Measurements from ENCODE around the gene RCVRN. TPM values are rescaled to one million over a fixed set of nuclear protein-coding genes. Genes with fewer than 3 reads are reported as not detected.

The RCVRN gene
- total RNA-seq, 1 experiment from 2014 or later, result 0.95 TPM

GRCh38 chr17:9899280-9900043 lies 5.6 kb downstream of the RCVRN start:
- no peaks in the 10 kb centered on the region for H3K9me3 ChIP-seq (replicated peaks)
- peaks cover 35% of the 10 kb centered on the region for H3K4me1 ChIP-seq (replicated peaks)
- peak overlapping the region; percentile 93 for H3K27ac ChIP-seq
- DNase-seq (ENCODE audit: low read depth in 1 of 2, low spot score in 2 of 2), result no peak
- no peaks in the 10 kb centered on the region for H3K27me3 ChIP-seq (replicated peaks)
- no peaks in the 10 kb centered on the region for H3K36me3 ChIP-seq
- no peak overlapping the region for H3K4me3 ChIP-seq

GRCh38 chr17:9898812-9899211 lies 6.3 kb downstream of the RCVRN start:
- Histone ChIP-seq H3K9me3 (replicated peaks) (no peaks in the 10 kb centered on the region), H3K36me3 (no peaks in the 10 kb centered on the region), H3K27ac (no peak overlapping the region), H3K4me1 (replicated peaks) (peaks cover 41% of the 10 kb centered on the region), H3K27me3 (replicated peaks) (no peaks in the 10 kb centered on the region), H3K4me3 (no peak overlapping the region)
- no peak for DNase-seq (ENCODE audit: low read depth in 1 of 2, low spot score in 2 of 2)

GRCh38 chr17:9897372-9897968 lies 7.6 kb downstream of the RCVRN start:
- Histone ChIP-seq H3K4me1 (replicated peaks) (peaks cover 51% of the 10 kb centered on the region), H3K4me3 (no peak overlapping the region), H3K27ac (no peak overlapping the region), H3K36me3 (no peaks in the 10 kb centered on the region), H3K27me3 (replicated peaks) (no peaks in the 10 kb centered on the region), H3K9me3 (replicated peaks) (no peaks in the 10 kb centered on the region)
- DNase-seq (ENCODE audit: low read depth in 1 of 2, low spot score in 2 of 2), result no peak

- H3K27ac ChIP-seq, result no peak overlapping the region
Observed at GRCh38 chr17:9895923-9896322, 9.1 kb downstream of the RCVRN start.

GRCh38 chr17:9894231-9894630 lies 10.8 kb downstream of the RCVRN start:
- no peaks in the 10 kb centered on the region for H3K36me3 ChIP-seq
- H3K9me3 ChIP-seq (replicated peaks), result no peaks in the 10 kb centered on the region
- peak overlapping the region; percentile 44 for H3K27ac ChIP-seq

More at GRCh38 chr17:9895923-9896322, 9.1 kb downstream of the RCVRN start:
- H3K27me3 ChIP-seq (replicated peaks), result no peaks in the 10 kb centered on the region
- no peak overlapping the region for H3K4me3 ChIP-seq
- no peaks in the 10 kb centered on the region for H3K36me3 ChIP-seq
- peaks cover 35% of the 10 kb centered on the region for H3K4me1 ChIP-seq (replicated peaks)
- H3K9me3 ChIP-seq (replicated peaks), result no peaks in the 10 kb centered on the region
- no peak for DNase-seq (ENCODE audit: low read depth in 1 of 2, low spot score in 2 of 2)

GRCh38 chr17:9893411-9894012 lies 11.6 kb downstream of the RCVRN start:
- Histone ChIP-seq H3K9me3 (replicated peaks) (no peaks in the 10 kb centered on the region), H3K27me3 (replicated peaks) (no peaks in the 10 kb centered on the region), H3K36me3 (no peaks in the 10 kb centered on the region), H3K4me3 (no peak overlapping the region), H3K4me1 (replicated peaks) (peaks cover 19% of the 10 kb centered on the region), H3K27ac (peak overlapping the region; percentile 44)
- peak in 1 of 2 experiments; percentile 64 for DNase-seq (ENCODE audit: low read depth in 1 of 2, low spot score in 2 of 2)

More at GRCh38 chr17:9894231-9894630, 10.8 kb downstream of the RCVRN start:
- peaks cover 19% of the 10 kb centered on the region for H3K4me1 ChIP-seq (replicated peaks)
- no peak for DNase-seq (ENCODE audit: low read depth in 1 of 2, low spot score in 2 of 2)
- H3K4me3 ChIP-seq, result no peak overlapping the region
- H3K27me3 ChIP-seq (replicated peaks), result no peaks in the 10 kb centered on the region

- H3K27ac ChIP-seq, result no peak overlapping the region
- H3K4me1 ChIP-seq (replicated peaks), result peaks cover 19% of the 10 kb centered on the region
- H3K9me3 ChIP-seq (replicated peaks), result no peaks in the 10 kb centered on the region
- H3K36me3 ChIP-seq, result no peaks in the 10 kb centered on the region
- no peaks in the 10 kb centered on the region for H3K27me3 ChIP-seq (replicated peaks)
- peak in 1 of 2 experiments; percentile 22 for DNase-seq (ENCODE audit: low read depth in 1 of 2, low spot score in 2 of 2)
- no peak overlapping the region for H3K4me3 ChIP-seq
Observed at GRCh38 chr17:9890124-9890523, 14.9 kb downstream of the RCVRN start.

- DNase-seq (ENCODE audit: low read depth in 1 of 2, low spot score in 2 of 2), result no peak
- Histone ChIP-seq H3K27me3 (replicated peaks) (no peaks in the 10 kb centered on the region), H3K36me3 (no peaks in the 10 kb centered on the region), H3K4me1 (replicated peaks) (no peaks in the 10 kb centered on the region; the same call in 1 of the 2 replicates), H3K27ac (no peak overlapping the region), H3K9me3 (replicated peaks) (0 out of 2 replicates have a peak, but pooled peaks cover 2% of the 10 kb centered on the region), H3K4me3 (no peak overlapping the region)
Observed at GRCh38 chr17:9887508-9887907, 17.6 kb downstream of the RCVRN start.

GRCh38 chr17:9886141-9886930 lies 18.7 kb downstream of the RCVRN start:
- DNase-seq (ENCODE audit: low read depth in 1 of 2, low spot score in 2 of 2), result no peak
- no peaks in the 10 kb centered on the region for H3K36me3 ChIP-seq
- no peaks in the 10 kb centered on the region; the same call in 1 of the 2 replicates for H3K4me1 ChIP-seq (replicated peaks)
- H3K4me3 ChIP-seq, result no peak overlapping the region
- 0 out of 2 replicates have a peak, but pooled peaks cover 6% of the 10 kb centered on the region for H3K9me3 ChIP-seq (replicated peaks)
- no peak overlapping the region for H3K27ac ChIP-seq
- H3K27me3 ChIP-seq (replicated peaks), result no peaks in the 10 kb centered on the region

GRCh38 chr17:9883451-9883850 lies 21.6 kb downstream of the RCVRN start:
- Histone ChIP-seq H3K4me1 (replicated peaks) (peaks cover 24% of the 10 kb centered on the region), H3K9me3 (replicated peaks) (peaks cover 6% of the 10 kb centered on the region; the same call in 1 of the 2 replicates), H3K27me3 (replicated peaks) (no peaks in the 10 kb centered on the region), H3K27ac (no peak overlapping the region), H3K36me3 (no peaks in the 10 kb centered on the region), H3K4me3 (no peak overlapping the region)
- DNase-seq (ENCODE audit: low read depth in 1 of 2, low spot score in 2 of 2), result no peak

- peak; percentile 58 to 59 for DNase-seq (ENCODE audit: low read depth in 1 of 2, low spot score in 2 of 2)
- Histone ChIP-seq H3K27me3 (replicated peaks) (no peaks in the 10 kb centered on the region), H3K4me1 (replicated peaks) (peaks cover 31% of the 10 kb centered on the region), H3K9me3 (replicated peaks) (peaks cover 6% of the 10 kb centered on the region; the same call in 1 of the 2 replicates), H3K36me3 (no peaks in the 10 kb centered on the region), H3K4me3 (no peak overlapping the region), H3K27ac (peak overlapping the region; percentile 31)
Observed at GRCh38 chr17:9880582-9880999, 24.5 kb downstream of the RCVRN start.

GRCh38 chr17:9878786-9879525 lies 26.1 kb downstream of the RCVRN start:
- no peaks in the 10 kb centered on the region for H3K36me3 ChIP-seq
- DNase-seq (ENCODE audit: low read depth in 1 of 2, low spot score in 2 of 2), result peak in 1 of 2 experiments; percentile 54
- H3K27ac ChIP-seq, result peak overlapping the region; percentile 31
- H3K4me3 ChIP-seq, result no peak overlapping the region
- peaks cover 3% of the 10 kb centered on the region; the same call in 1 of the 2 replicates for H3K9me3 ChIP-seq (replicated peaks)
- H3K4me1 ChIP-seq (replicated peaks), result peaks cover 39% of the 10 kb centered on the region
- H3K27me3 ChIP-seq (replicated peaks), result no peaks in the 10 kb centered on the region

GRCh38 chr17:9878356-9878755 lies 26.7 kb downstream of the RCVRN start:
- H3K4me3 ChIP-seq, result no peak overlapping the region
- H3K4me1 ChIP-seq (replicated peaks), result peaks cover 39% of the 10 kb centered on the region
- peak overlapping the region; percentile 31 for H3K27ac ChIP-seq
- no peaks in the 10 kb centered on the region for H3K27me3 ChIP-seq (replicated peaks)
- peaks cover 3% of the 10 kb centered on the region; the same call in 1 of the 2 replicates for H3K9me3 ChIP-seq (replicated peaks)
- no peaks in the 10 kb centered on the region for H3K36me3 ChIP-seq
- DNase-seq (ENCODE audit: low read depth in 1 of 2, low spot score in 2 of 2), result no peak
